HCT116 (cell line): ENCODE measurements around the gene STK17A. TPM values are rescaled to one million over a fixed set of nuclear protein-coding genes. Genes with fewer than 3 reads are reported as not detected.

ENCODE experiments used
- ATAC-seq: fragments of 200-7000 bp; cut with Tn5 transposase; 2 replicates; pipeline ENCODE4 v1.9.1; 2020; ENCODE audit warnings: mild to moderate bottlenecking, moderate library complexity
- BruUV-seq: library from RNA; stranded (reverse); fragments of 400-500 nt; replicated peaks from 2 replicates; lab custom pipeline; 2021; lab: Mats Ljungman, UMichigan
- CTCF ChIA-PET: fragments of 300-600 bp; sonication (Branson Sonifier 250); formaldehyde crosslinking; loops from one replicate; lab custom pipeline; 2021; ENCODE audit warnings: antibody characterized with exemption; lab: Charles Lee
- POLR2A ChIA-PET: fragments of 300-600, 350-600 bp; sonication (Branson Sonifier 250); formaldehyde crosslinking; loops from one replicate; lab custom pipeline; 2021; ENCODE audit warnings: antibody characterized with exemption; lab: Charles Lee
- RAD21 ChIA-PET, 2 experiments: fragments of 300-600 bp; sonication (Branson Sonifier 250); formaldehyde crosslinking; loops; one replicate each; lab custom pipeline; 2023; ENCODE audit warnings: low total read pairs in 2 of 2; ENCODE audit not compliant: uncharacterized antibody in 2 of 2, unreplicated experiment in 2 of 2, low non-redundant PET in 1 of 2; lab: Charles Lee
- DNase-seq: peaks from one replicate; pipeline ENCODE4 v3.0.0-alpha.2; 2010; ENCODE audit warnings: low read depth, low spot score
- H2AFZ ChIP-seq: fragments of 200-600 bp; shearing (Covaris generic), sonication (generic); 2 replicates; pipeline ENCODE4 v1.6.1; 2017; ENCODE audit warnings: low read depth, mixed run types, mixed read lengths, antibody characterized with exemption, low read length; ENCODE audit not compliant: poor library complexity, severe bottlenecking
- H3K27ac ChIP-seq: 2 replicates; pipeline ENCODE4 v1.5.1; 2012; ENCODE audit warnings: low read depth, low read length
- H3K27me3 ChIP-seq: fragments of 200-600 bp; sonication (generic); 2 replicates; pipeline ENCODE4 v1.6.1; 2016; ENCODE audit warnings: mixed run types, low read length, mixed read lengths; ENCODE audit not compliant: insufficient read depth
- H3K36me3 ChIP-seq, 2 experiments: fragments of 200-500 bp in 1 of 2; fragments of 200-600 bp in 1 of 2; sonication (Bioruptor generic) in 1 of 2; sonication (generic) in 1 of 2; 2 replicates each; pipeline versions ENCODE4 v1.5.1 to v1.6.1; 2014 to 2016; ENCODE audit warnings: low read length in 2 of 2, inconsistent platforms in 1 of 2, mixed read lengths in 1 of 2, mixed run types in 1 of 2; ENCODE audit not compliant: insufficient read depth in 2 of 2, control insufficient read depth in 1 of 2
- H3K4me1 ChIP-seq, 2 experiments: fragments of 200-600 bp in 1 of 2; sonication (generic) in 1 of 2; 2 replicates each; pipeline versions ENCODE4 v1.5.1 to v1.6.1; 2012 to 2017; ENCODE audit warnings: low read length in 2 of 2, inconsistent platforms in 1 of 2, mild to moderate bottlenecking in 1 of 2, mixed read lengths in 1 of 2, mixed run types in 1 of 2, moderate library complexity in 1 of 2; ENCODE audit not compliant: insufficient read depth in 2 of 2, control insufficient read depth in 1 of 2
- H3K4me2 ChIP-seq: fragments of 200-600 bp; sonication (generic); 2 replicates; pipeline ENCODE4 v1.6.1; 2017; ENCODE audit warnings: mixed run types, low read length, mixed read lengths
- H3K4me3 ChIP-seq, 2 experiments: fragments of 200-600 bp in 1 of 2; sonication (generic) in 1 of 2; replicated peaks in 1 of 2; 2 replicates each; pipeline ENCODE4 v1.5.1; 2011 to 2016; ENCODE audit warnings: low read length in 2 of 2, control low read depth in 1 of 2, low read depth in 1 of 2, mild to moderate bottlenecking in 1 of 2, mixed read lengths in 1 of 2, mixed run types in 1 of 2
- H3K79me2 ChIP-seq: fragments of 200-600 bp; sonication (generic); 2 replicates; pipeline ENCODE4 v1.6.1; 2017; ENCODE audit warnings: mild to moderate bottlenecking, mixed run types, low read length, moderate library complexity, mixed read lengths; ENCODE audit not compliant: insufficient read depth
- H3K9ac ChIP-seq: fragments of 200-600 bp; sonication (generic); 2 replicates; pipeline ENCODE4 v1.6.1; 2016; ENCODE audit warnings: low read length, mixed read lengths
- H3K9me2 ChIP-seq: fragments of 200-600 bp; sonication (generic), shearing (Covaris generic); 2 replicates; pipeline ENCODE4 v1.6.1; 2017; ENCODE audit warnings: mixed run types, mild to moderate bottlenecking, moderate library complexity; ENCODE audit not compliant: insufficient read depth
- H3K9me3 ChIP-seq, 2 experiments: fragments of 200-500 bp in 1 of 2; fragments of 200-600 bp in 1 of 2; sonication (Bioruptor generic) in 1 of 2; sonication (generic) in 1 of 2; 2 replicates each; pipeline ENCODE4 v1.6.1; 2014 to 2017; ENCODE audit warnings: low read length in 2 of 2, mixed read lengths in 2 of 2, inconsistent platforms in 1 of 2, low read depth in 1 of 2, mild to moderate bottlenecking in 1 of 2, mixed run types in 1 of 2, moderate library complexity in 1 of 2; ENCODE audit not compliant: control insufficient read depth in 1 of 2, insufficient read depth in 1 of 2
- H4K20me1 ChIP-seq: fragments of 200-600 bp; sonication (generic), shearing (Covaris generic); 2 replicates; pipeline ENCODE4 v1.6.1; 2017; ENCODE audit warnings: mixed run types, mild to moderate bottlenecking, moderate library complexity; ENCODE audit not compliant: insufficient read depth
- CBX3 ChIP-seq: IDR thresholded peaks from 2 replicates; pipeline ENCODE4 v1.6.1; 2012; ENCODE audit warnings: low read depth
- EGR1 ChIP-seq: IDR thresholded peaks from 2 replicates; pipeline ENCODE4 v1.6.1; 2012; ENCODE audit warnings: low read depth
- ELF1 ChIP-seq: IDR thresholded peaks from 2 replicates; pipeline ENCODE4 v1.6.1; 2012; ENCODE audit warnings: low read depth, borderline replicate concordance
- EZH2 ChIP-seq: fragments of 200-600 bp; sonication (generic); IDR thresholded peaks from 2 replicates; pipeline ENCODE4 v1.6.1; 2017; ENCODE audit warnings: antibody characterized with exemption, mixed run types
- EZH2phosphoT487 ChIP-seq: fragments of 200-600 bp; IDR thresholded peaks from 2 replicates; pipeline ENCODE4 v1.6.1; 2018; ENCODE audit warnings: antibody characterized with exemption, borderline replicate concordance
- FOSL1 ChIP-seq: IDR thresholded peaks from 2 replicates; pipeline ENCODE4 v1.6.1; 2012; ENCODE audit warnings: low read depth
- JUND ChIP-seq: IDR thresholded peaks from 2 replicates; pipeline ENCODE4 v1.6.1; 2012
- RAD21 ChIP-seq: IDR thresholded peaks from 2 replicates; pipeline ENCODE4 v1.6.1; 2012; ENCODE audit warnings: low read depth, mild to moderate bottlenecking
- SIN3A ChIP-seq: IDR thresholded peaks from 2 replicates; pipeline ENCODE4 v1.6.1; 2012; ENCODE audit warnings: low read depth
- TCF7L2 ChIP-seq: IDR thresholded peaks from 2 replicates; pipeline ENCODE4 v1.7.0; 2011; ENCODE audit warnings: borderline replicate concordance, inconsistent platforms; ENCODE audit not compliant: insufficient read depth, insufficient read length; ENCODE audit errors: extremely low read depth
- YY1 ChIP-seq: IDR thresholded peaks from 2 replicates; pipeline ENCODE4 v1.6.1; 2011; ENCODE audit warnings: low read length, low read depth, moderate library complexity, mild to moderate bottlenecking; ENCODE audit not compliant: insufficient replicate concordance; ENCODE audit errors: extremely low read depth
- ZNF274 ChIP-seq: fragments of 200-500 bp; sonication (Bioruptor generic); IDR thresholded peaks from 2 replicates; pipeline ENCODE4 v1.6.1; 2014; ENCODE audit warnings: mild to moderate bottlenecking, low read depth, low read length, inconsistent platforms
- intact Hi-C: fragments of 100-400 bp; cut with micrococcal nuclease; formaldehyde crosslinking; loops from 2 replicates; pipeline ENCODE4 v1.10.0; 2022
- total RNA-seq: library from RNA; stranded (reverse); gene quantifications from one replicate; pipeline ENCODE4 v1.2.1, GENCODE V29; 2021; ENCODE audit not compliant: unreplicated experiment
- TF ChIP-seq, protein P1 (sequence below): IDR thresholded peaks from 2 replicates; pipeline ENCODE4 v1.6.1; 2011; ENCODE audit warnings: mild to moderate bottlenecking, low read length, moderate library complexity; ENCODE audit not compliant: insufficient replicate concordance; ENCODE audit errors: extremely low read depth
- TF ChIP-seq, protein P2 (sequence below): IDR thresholded peaks from 2 replicates; pipeline ENCODE4 v1.6.1; 2012
- TF ChIP-seq, protein P3 (sequence below): IDR thresholded peaks from 2 replicates; pipeline ENCODE4 v1.6.1; 2012
- TF ChIP-seq, protein P4 (sequence below), 3 experiments: fragments of 200-600 bp in 1 of 3; sonication (generic) in 1 of 3; IDR thresholded peaks in 2 of 3; conservative IDR thresholded peaks in 1 of 3; 2 replicates each; pipeline ENCODE4 v1.5.1; 2012 to 2017; ENCODE audit warnings: low read depth in 2 of 3, low read length in 2 of 3, antibody characterized with exemption in 1 of 3, borderline replicate concordance in 1 of 3, control low read depth in 1 of 3, mild to moderate bottlenecking in 1 of 3, mixed read lengths in 1 of 3, mixed run types in 1 of 3, moderate library complexity in 1 of 3; ENCODE audit not compliant: insufficient read depth in 1 of 3

Gene STK17A
- total RNA-seq, 1 experiment from 2014 or later, result 14.8 TPM

DNA sequence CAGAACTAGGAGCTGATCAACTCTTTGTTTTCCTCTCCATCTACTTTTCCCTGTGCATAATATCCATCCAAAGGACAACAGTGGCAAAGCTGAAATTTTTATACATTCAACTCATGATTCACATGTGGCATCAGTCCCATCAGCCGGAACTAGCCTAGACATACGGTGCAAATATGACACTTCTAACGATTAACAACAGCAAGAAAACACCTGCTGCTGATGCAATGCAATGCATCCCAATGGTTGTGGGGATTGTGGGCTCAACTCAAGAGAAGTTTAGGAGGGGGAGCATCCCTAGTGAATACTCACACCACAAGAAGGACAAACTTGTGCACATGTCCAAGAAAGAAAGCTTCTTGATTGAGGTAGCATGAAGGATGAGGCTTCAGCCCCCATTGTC is 20.5 kb upstream of the STK17A start (continued):
- no peak for TF ChIP-seq ZNF274
- TF ChIP-seq, protein P1, sequence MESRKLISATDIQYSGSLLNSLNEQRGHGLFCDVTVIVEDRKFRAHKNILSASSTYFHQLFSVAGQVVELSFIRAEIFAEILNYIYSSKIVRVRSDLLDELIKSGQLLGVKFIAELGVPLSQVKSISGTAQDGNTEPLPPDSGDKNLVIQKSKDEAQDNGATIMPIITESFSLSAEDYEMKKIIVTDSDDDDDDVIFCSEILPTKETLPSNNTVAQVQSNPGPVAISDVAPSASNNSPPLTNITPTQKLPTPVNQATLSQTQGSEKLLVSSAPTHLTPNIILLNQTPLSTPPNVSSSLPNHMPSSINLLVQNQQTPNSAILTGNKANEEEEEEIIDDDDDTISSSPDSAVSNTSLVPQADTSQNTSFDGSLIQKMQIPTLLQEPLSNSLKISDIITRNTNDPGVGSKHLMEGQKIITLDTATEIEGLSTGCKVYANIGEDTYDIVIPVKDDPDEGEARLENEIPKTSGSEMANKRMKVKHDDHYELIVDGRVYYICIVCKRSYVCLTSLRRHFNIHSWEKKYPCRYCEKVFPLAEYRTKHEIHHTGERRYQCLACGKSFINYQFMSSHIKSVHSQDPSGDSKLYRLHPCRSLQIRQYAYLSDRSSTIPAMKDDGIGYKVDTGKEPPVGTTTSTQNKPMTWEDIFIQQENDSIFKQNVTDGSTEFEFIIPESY, result no peak
- no peak for TF ChIP-seq TCF7L2
- TF ChIP-seq YY1, result no peak
- no peak for TF ChIP-seq EZH2
- no peak for TF ChIP-seq EGR1
- TF ChIP-seq FOSL1, result no peak
- TF ChIP-seq ELF1, result no peak
- no peak for TF ChIP-seq EZH2phosphoT487
- TF ChIP-seq, protein P2, sequence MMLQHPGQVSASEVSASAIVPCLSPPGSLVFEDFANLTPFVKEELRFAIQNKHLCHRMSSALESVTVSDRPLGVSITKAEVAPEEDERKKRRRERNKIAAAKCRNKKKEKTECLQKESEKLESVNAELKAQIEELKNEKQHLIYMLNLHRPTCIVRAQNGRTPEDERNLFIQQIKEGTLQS, result no peak

DNA sequence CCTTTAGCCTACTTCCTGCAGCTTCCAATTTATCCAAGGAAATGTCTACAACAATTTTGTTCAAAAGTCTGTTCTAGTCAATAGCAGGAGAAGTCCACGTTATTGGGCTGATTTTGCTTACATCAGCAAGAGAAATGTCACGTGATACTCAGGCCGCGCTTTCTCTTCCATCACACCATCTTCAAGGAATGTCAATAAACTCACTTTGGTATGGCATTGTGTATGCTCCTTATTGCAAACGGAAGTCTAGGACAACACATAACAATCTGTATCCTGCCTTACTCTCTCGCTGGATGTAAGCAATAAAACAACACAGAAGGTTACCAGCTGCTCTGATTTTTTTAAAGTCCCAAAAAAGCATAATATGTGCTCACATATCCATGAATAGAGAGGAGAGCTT is 17.1 kb upstream of the STK17A start:
- DNase-seq (no peak), ATAC-seq (no peak)
- ChIA-PET RAD21 (no interaction called here), POLR2A (interaction anchor here (1.2 kb wide), 1 partner anchor 17 kb away, joined by 4 read pairs; the partner anchor contains the start of gene STK17A), CTCF (interaction anchor here (1.1 kb wide), 1 partner anchor 17 kb away, joined by 5 read pairs; the partner anchor contains the start of gene STK17A)
- intact Hi-C loops, result no loop called here
- H4K20me1 ChIP-seq, result no peaks in the 10 kb centered on the region
- peaks cover 0 to 17% of the 10 kb centered on the region in 2 experiments; a peak in 2 of 4 replicates for H3K4me1 ChIP-seq
- no peaks in the 10 kb centered on the region for H3K79me2 ChIP-seq
- H3K4me3 ChIP-seq, result no peak overlapping the region
- H3K27me3 ChIP-seq, result no peaks in the 10 kb centered on the region
- no peaks in the 10 kb centered on the region for H3K9me3 ChIP-seq
- no TSS peak for BruUV-seq
- TF ChIP-seq ELF1 (no peak), CBX3 (no peak), EZH2phosphoT487 (no peak), SIN3A (no peak), RAD21 (no peak), JUND (no peak)
- TF ChIP-seq, protein P3, sequence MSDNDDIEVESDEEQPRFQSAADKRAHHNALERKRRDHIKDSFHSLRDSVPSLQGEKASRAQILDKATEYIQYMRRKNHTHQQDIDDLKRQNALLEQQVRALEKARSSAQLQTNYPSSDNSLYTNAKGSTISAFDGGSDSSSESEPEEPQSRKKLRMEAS, result no peak
- TF ChIP-seq, protein P4, sequence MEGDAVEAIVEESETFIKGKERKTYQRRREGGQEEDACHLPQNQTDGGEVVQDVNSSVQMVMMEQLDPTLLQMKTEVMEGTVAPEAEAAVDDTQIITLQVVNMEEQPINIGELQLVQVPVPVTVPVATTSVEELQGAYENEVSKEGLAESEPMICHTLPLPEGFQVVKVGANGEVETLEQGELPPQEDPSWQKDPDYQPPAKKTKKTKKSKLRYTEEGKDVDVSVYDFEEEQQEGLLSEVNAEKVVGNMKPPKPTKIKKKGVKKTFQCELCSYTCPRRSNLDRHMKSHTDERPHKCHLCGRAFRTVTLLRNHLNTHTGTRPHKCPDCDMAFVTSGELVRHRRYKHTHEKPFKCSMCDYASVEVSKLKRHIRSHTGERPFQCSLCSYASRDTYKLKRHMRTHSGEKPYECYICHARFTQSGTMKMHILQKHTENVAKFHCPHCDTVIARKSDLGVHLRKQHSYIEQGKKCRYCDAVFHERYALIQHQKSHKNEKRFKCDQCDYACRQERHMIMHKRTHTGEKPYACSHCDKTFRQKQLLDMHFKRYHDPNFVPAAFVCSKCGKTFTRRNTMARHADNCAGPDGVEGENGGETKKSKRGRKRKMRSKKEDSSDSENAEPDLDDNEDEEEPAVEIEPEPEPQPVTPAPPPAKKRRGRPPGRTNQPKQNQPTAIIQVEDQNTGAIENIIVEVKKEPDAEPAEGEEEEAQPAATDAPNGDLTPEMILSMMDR (IDR thresholded peaks at IDR 0.05 in 2 of 3, conservative IDR thresholded peaks at IDR 0.05 in 1 of 3; ENCODE audit: borderline replicate concordance in 1 of 3, insufficient read depth in 1 of 3, low read depth in 2 of 3, low read length in 2 of 3), result no peak
- H3K4me2 ChIP-seq, result no peak overlapping the region
- no peaks in the 10 kb centered on the region for H3K9me2 ChIP-seq
- H3K9ac ChIP-seq, result no peak overlapping the region
- no peaks in the 10 kb centered on the region for H3K36me3 ChIP-seq
- peak overlapping the region; percentile 25 for H2AFZ ChIP-seq
- no peak overlapping the region for H3K27ac ChIP-seq
